Activated T-helper 1 cell treated with anti-CD3 and anti-CD28 coated beads, Interleukin-2, amount 50 U/mL, for 16 hours (primary cell): ENCODE measurements around the gene GON7.
"Not testable (repeated sequence)": the region's sequence is repeated elsewhere in the genome, so short reads cannot be mapped to it uniquely, and the experiment has no call there.

Experiments used
- DNase-seq, 2 donors: peaks; one replicate each; pipeline ENCODE4 v3.0.0-alpha.2; 2020; ENCODE audit warnings: low read depth in 1 of 2, low spot score in 1 of 2

The GON7 gene

DNA sequence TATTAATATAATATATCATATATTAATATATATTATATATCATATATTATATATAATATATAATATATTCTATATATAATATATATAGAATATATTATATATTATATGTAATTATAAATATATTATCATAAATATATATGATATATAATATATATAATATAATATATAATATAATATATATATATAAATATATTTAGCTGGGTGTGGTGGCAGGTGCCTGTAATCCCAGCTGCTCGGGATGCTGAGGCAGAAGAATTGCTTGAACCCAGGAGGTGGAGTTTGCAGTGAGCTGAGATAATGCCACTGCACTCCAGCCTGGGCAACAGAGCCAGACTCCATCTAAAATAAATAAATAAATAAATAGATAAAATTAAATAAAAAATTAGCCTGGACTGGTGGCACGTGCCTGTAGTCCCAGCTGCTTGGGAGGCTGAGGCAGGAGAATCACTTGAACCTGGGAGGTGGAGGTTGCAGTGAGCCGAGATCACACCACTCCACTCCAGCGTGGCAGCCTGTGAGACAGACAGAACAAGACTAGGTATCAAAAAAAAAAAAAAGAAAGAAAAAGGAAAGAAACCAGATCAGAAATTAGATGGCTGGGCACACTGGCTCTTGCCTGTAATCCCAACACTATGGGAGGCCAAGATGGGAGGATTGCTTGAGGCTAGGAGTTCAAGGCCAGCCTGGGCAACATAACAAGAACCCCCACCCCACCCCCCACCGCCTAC lies 47.1 kb downstream of the GON7 start:
- DNase-seq, result not testable (repeated sequence)

DNA sequence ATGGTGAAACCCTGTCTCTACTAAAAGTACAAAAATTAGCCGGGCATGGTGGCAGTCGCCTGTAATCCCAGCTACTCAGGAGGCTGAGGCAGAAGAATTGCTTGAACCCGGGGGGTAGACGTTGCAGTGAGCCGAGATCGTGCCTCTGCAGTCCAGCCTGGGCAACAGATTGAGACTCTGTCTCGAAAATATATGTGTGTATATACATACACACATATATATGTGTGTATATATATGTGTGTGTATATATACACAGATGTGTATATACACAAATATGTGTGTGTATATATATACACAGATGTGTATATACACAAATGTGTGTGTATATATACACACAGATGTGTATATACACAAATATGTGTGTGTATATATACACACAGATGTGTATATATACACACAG lies 48.5 kb downstream of the GON7 start:
- DNase-seq, result not testable (repeated sequence)

DNA sequence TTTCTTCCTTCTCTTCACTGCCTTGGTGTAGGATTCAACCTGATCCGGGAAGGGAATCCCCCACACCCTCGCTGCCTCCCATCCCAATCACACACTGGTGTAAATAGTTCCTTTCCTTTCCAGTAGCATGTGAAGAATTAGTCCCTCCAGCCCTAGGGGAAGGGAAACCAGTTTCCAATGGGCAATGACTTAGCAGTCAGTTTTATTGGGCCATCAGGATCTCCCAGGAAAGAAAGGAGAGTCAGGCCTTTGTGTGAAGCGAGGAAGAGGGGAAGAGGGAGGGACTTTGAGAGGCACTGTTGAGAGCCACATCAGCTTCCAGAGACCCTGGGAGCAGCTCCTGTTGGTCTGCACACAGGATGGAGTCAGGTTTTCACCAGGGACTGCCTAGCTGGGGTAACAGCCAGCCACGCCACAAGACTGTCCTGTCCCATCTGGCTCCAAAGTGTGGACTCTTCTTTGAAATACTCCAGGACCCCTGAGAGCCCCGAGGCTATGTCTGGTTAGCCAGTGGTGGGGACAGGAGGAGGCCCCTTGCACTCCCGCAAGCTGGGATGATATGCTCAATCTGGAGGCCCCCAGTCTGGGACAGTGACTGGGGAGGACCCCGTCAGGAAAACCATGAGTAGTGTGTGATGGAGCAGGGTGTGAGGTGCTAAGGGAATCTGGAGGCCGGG lies 50.0 kb downstream of the GON7 start:
- no peak for DNase-seq

- no peak for DNase-seq
These were observed 51.2 kb downstream of the GON7 start for GRCh38 chr14:93155667-93156066.

DNA sequence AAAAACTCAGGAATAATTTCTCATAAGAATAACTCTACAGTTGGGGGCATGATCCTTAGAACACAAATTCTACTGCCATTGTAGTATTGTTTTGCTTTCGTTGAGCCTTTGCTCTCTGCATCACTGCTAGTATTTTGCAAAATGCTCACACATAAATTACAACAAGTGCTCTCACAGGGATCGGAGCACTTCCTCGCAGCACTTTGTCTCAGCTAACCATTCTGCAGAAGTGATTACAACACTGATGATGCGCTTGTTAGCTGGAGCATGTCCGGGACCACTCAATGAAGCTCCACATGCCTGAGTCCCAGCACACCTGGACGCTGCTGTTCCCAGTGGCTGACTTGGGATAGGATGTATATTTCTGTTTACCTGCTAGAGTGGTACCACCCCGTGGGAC lies 53.7 kb downstream of the GON7 start:
- DNase-seq, result no peak
